Brain pericyte (primary cell): ENCODE data around the gene UBA1.
"Not testable (repeated sequence)": the region's sequence is repeated elsewhere in the genome, so short reads cannot be mapped to it uniquely, and the experiment has no call there.

Source experiments
- DNase-seq: peaks from one replicate; pipeline ENCODE4 v3.0.0-alpha.2; 2012; ENCODE audit warnings: low read depth, low spot score

UBA1 gene

DNA sequence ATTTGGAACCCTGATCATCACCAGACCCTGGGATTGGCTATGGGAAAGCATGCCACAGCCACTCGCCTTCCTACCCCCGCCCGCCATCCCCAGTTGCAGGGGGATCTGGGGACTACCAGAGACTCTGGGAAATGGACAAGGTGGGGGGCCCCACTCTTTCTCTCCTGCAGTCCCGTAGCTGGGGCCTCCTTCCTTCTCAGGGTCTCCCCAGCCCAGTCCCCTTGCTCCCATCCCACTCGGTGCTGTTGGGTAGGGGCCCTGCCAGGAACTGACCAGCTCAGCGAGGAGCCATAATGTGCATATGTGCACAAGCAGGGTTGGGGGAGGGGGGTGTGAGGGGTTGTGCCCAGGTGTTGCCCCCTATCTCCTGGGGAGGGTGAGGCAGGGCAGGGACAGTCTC lies 35.8 kb downstream of the UBA1 start:
- no peak for DNase-seq

DNA sequence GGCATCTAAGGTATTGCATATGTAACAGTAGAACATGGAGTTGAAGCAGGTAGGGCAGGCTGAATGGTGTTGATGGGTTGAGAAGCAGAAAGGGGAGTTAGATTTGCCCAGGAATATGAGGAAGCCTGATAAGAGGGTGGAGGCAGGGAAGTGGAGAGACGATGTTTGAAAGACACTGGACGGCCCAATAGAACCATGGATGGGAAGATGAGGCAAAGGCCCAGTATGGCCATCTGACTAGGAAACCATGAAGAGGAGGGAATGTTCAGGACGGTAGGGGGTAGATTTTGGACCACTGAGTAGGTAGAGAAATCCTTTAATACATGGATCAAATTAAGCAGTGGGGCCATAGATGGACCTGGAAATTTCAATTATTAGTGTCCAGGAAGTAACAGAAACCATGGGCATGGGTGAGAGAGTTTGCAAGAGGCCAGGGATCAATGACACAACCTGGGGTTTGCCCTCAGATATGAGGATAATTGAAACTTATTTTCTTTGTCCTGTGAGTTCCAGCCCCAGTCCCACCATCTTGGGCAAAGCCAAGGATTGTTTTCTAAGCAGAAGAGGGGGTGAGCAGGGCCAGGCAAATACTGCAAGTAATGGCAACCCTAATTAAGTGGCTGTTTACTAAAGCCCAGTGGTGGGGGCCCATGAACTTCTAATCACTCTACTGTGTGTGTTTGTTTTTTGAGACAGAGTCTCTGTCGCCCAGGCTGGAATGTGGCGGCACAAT lies 36.7 kb downstream of the UBA1 start:
- no peak for DNase-seq

DNA sequence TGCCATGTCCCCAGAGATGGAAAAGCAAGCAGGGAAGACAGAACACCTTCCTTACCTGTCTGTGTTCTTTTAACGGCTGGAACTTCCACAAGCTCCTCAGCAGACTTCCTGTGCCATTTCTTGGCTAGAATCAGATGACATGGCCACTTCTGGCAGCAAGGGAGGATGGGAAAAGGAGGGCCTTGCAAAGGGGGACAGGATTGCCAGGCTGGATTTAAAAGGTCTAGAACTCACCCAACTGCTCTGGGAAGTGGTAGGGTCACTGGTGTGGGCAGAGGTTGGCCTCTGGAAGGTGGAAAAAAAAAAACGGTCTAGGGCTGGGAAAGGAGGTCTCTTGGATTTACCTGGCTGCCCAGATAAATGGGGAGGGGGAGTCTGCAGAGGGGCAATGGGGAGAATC lies 37.5 kb downstream of the UBA1 start:
- no peak for DNase-seq

DNA sequence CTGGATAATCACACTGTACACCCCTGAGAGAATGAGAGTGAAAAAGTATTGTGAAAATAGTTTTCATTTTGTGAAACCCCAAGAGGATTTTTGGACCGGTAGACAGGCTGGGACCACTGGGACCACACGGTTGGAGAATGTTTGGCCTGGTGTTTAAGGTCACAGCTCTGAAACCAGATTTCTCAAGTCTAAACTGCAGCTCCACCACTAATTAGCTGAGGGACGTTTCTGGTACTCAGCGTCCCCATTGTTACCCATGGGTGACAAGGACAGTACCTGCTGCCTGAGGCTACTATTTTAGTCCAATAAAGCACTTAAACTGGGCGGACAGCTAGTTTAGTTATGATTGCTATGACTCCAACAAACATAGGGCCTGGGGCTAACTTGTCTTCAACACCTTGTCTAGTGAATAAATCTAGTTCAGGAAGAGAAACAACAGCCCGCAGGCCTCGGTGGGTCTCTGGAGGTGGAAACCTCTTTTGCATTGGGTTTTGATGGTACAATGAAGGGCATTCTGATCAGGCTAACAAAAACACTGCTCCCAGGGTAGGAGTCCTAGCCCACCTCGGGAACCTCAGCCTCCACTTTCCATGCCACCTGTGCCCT lies 38.7 kb downstream of the UBA1 start:
- DNase-seq: no peak

DNA sequence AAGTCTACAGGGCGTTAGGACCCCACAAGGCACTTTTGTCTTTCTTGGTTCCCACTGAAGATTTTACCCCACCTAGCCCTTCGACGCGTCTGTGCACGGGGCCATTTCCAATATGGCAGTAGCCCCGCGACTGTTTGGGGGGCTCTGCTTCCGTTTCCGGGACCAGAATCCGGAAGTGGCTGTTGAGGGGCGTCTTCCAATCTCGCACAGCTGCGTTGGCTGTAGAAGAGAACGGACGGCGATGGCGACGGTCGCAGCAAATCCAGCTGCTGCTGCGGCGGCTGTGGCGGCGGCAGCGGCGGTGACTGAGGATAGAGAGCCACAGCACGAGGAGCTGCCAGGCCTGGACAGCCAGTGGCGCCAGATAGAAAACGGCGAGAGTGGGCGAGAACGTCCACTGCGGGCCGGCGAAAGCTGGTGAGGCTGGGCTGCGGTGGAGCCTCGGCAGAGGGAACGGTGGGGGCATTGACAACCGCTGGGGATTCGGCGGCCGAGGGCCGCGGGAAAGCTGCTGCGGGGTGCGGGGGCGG lies 39.2 kb downstream of the UBA1 start, which contains the start of gene USP11:
Gene USP11, plus strand, starts transcription at position 207 of the 530 bp plus-strand sequence. Its CDS starts 35 bp downstream, at position 242.
- no peak for DNase-seq

DNA sequence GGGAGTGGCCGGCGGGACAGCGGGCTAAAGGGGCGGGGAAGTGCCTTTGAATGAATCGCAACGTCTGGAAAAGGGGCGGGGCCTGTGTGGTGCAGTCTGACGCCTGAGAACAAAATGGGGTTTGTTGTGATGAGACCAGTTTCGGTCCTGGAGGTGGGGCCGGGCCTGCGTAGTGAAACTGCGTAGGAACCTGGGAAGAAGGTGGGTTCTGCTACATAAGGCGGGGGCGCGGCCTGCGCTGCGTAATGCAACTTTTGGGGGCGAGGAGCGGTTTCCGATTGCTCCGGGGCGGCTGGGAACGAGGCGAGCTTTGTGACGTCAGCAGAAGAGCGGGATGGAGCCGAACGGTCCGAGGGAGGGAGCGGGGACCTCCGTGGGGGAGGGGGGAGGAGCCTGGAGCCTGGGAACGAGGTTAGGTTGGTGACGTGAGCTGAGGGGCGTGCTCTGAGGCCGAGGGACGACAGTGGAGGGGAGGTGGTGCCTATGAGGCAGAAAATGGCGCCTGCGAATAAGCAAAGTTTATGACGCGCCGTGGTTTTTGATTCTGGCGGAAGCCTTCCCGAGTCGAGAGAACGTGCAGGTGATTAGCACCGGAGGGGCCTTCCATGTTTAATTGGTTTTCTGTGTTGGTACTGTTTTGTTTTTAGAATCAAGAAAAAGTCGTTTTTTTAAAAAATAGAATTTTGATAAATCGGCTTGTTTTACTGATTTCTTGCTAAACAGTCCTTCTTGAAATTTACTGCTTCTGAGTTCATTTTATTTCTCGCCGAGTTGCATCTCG lies 39.9 kb downstream of the UBA1 start:
- peak; percentile 92 for DNase-seq

DNA sequence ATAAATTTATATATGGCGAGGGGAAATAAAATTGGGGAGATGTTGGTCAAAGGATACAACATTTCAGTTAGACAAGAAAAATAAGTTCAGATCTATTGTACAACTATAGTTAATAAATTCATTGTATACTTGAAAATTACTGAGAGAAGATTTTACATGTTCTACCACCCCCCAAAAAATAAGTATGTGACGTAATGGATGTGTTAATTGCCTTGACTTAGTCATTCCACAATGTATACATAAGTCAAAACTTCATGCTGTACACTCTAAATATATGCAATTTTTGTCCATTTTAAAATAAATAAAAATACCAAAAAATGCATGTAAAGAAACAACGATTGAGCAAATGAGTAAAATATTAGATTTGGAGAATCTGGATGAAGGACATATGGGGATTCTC lies 41.0 kb downstream of the UBA1 start:
- no peak for DNase-seq

DNA sequence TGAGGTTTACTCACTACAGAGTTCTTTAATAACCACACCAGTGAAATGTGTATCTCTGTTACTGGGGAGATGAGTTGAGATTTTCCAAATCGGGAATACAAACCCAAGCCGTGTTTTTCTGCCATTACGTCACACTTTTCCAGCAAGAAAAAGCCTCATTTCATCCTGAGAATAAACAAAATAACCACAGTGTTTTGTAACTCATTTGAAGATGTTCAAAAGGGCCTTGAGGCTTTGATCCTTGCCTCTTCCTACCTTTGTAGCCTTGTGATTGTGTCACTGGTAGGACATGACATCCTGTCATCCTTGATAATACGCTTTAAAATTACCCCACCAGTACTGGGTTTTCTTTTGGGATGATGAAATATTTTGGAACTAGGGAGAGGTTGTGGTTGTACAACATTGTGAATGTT lies 42.1 kb downstream of the UBA1 start:
- DNase-seq: no peak

DNA sequence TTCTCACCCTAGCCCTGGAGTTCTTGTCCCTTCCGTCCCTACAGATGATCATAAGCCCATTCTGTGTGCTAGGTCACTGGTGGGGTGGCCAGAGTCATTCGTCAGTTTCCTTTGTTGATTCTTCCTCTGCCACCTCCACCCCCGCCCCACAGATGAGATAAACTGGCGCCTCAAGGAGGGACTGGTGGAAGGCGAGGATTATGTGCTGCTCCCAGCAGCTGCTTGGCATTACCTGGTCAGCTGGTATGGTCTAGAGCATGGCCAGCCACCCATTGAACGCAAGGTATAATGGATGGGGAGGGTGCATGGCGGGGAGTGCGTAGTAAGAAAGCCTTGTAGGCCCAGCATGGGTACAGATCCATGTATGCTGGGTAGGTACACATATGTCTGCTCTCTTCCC lies 45.6 kb downstream of the UBA1 start:
- no peak for DNase-seq

DNA sequence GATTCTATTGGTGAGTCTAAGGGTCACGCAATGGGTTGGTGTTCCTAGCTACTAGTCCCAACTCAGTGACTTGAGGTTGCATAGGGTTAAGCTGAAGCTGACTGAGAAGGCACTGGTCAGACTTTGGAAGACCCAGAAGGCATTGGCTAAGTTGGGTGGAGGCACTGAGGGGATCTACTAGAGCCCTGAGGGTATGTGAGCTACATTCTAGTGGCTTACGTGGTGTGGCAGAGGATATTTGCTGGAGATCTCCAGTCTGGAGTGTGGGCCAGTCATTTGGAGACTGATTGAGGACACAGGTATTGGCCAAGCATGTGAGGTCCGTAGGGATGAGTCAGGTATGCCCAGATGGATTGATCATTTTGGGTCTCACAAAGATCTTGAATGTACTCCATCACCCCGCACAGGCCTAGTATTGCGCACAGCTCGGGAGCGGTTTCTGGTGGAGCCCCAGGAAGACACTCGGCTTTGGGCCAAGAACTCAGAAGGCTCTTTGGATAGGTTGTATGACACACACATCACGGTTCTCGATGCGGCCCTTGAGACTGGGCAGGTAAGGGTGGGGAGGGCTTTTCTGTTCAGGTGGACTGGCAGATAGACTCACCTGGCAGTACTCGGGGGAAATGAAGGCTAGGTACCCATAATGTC lies 46.4 kb downstream of the UBA1 start:
- no peak for DNase-seq

DNA sequence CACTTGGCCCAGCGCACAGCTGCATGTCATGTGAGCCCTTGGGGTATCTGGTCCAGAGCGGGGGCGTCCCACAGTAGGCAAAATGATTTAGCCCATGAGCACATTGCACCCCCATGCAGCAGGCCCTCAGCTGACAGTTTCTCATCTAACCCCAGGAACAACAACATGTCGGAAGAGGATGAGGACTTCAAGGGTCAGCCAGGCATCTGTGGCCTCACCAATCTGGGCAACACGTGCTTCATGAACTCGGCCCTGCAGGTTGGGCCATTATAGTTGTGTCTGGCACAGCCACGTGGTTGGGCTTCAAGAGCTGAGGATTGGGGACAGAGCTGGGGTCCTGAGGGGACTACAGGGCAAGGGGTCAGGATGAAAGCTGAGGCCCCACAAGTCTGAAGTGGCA lies 47.0 kb downstream of the UBA1 start:
- DNase-seq: no peak

DNA sequence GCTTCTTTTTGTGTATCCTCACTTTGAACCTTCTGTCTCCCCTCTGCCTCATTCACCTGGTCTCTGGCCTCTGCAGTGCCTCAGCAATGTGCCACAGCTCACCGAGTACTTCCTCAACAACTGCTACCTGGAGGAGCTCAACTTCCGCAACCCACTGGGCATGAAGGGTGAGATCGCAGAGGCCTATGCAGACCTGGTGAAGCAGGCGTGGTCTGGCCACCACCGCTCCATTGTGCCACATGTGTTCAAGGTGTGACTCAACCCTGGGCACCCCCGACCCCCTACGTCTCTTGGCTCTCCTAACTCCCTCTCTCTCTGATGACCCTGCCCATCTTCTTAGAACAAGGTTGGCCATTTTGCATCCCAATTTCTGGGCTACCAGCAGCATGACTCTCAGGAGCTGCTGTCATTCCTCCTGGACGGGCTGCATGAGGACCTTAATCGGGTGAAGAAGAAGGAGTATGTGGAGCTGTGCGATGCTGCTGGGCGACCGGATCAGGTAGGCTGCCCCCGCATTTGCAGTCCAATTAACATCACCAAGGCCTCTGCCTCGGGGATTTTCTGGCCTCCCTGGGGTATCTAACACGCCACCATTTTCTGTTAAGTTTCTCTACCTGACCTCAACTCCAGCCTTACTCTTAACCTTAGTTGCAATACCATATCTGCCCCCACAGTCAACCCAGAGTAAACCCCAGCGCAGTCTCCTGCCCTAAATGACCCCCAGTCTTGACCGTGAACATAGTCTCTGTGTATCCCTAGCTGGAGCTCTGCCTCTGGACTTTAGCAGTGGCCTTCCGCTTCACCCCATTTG lies 47.8 kb downstream of the UBA1 start:
- no peak for DNase-seq

DNA sequence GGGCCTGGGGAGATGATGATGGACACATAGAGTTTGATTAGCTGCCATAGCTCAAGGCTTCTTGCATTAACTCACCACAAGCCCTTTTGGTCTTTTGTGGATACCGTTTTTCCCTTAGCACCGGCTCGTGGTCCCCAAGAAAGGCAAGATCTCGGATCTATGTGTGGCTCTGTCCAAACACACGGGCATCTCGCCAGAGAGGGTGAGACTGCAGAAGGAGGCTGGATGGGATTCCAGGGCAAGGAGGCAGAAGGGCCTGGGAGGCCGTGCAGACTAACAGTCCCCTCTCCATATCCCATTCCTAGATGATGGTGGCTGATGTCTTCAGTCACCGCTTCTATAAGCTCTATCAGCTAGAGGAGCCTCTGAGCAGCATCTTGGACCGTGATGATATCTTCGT lies 48.7 kb downstream of the UBA1 start:
- DNase-seq: no peak

DNA sequence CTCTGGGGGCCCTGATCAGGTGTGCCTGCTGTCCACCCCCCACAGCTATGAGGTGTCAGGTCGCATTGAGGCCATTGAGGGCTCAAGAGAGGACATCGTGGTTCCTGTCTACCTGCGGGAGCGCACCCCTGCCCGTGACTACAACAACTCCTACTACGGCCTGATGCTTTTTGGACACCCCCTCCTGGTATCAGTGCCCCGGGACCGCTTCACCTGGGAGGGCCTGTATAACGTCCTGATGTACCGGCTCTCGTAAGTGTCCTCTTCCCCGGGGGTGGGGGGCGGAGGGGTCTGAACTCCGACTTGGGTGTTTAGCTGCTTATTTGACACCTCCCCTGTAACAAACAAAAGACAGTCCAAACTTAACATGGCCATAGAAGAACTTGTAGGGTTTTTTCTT lies 49.7 kb downstream of the UBA1 start:
- DNase-seq: no peak

DNA sequence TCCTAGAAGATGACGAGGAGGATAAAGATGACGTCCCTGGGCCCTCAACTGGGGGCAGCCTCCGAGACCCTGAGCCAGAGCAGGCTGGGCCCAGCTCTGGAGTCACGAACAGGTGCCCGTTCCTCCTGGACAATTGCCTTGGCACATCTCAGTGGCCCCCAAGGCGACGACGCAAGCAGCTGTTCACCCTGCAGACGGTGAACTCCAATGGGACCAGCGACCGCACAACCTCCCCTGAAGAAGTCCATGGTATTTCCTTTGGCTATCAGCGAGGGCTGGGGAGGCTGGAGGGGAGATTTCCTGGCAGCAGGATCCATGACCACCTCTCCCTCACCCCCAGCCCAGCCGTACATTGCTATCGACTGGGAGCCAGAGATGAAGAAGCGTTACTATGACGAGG lies 51.0 kb downstream of the UBA1 start:
- DNase-seq: no peak

DNA sequence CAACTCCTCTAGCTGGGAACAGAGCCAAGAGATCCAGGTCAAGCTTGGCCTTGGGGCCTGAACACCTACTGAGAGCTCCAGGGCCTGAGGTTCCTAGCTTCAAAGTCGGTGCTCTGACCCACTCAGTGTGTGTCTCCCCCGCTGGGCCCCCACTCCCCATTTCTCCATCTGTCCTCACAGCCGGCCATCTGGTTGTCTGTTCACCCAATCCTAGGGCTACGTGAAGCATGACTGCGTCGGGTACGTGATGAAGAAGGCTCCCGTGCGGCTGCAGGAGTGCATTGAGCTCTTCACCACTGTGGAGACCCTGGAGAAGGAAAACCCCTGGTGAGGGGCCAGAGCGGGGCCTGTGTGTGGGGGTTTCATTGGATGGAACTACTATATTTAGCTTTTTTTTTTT lies 51.5 kb downstream of the UBA1 start:
- no peak for DNase-seq

DNA sequence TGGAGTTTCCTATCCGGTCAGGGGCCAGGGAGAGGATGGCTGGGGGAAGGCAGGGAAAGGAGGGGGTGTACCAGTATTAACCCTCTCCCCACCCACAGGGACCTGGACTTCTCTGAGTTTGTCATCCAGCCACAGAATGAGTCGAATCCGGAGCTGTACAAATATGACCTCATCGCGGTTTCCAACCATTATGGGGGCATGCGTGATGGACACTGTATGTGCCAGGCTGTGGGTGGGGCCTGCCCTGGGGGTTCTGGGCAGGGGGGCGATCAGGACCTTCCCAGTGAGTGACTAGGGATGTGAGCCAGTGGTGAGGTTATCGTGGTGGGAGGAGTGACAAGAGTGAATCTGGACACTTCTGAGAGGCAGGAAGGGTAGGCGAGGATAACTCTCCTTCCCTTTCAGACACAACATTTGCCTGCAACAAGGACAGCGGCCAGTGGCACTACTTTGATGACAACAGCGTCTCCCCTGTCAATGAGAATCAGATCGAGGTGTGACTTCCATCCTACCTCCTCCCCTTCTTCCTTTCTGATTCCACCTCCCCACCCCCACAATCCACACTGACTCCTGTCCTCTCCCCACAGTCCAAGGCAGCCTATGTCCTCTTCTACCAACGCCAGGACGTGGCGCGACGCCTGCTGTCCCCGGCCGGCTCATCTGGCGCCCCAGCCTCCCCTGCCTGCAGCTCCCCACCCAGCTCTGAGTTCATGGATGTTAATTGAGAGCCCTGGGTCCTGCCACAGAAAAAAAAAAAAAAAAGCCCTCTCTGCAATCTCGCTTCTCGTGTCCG lies 53.8 kb downstream of the UBA1 start:
- no peak for DNase-seq

DNA sequence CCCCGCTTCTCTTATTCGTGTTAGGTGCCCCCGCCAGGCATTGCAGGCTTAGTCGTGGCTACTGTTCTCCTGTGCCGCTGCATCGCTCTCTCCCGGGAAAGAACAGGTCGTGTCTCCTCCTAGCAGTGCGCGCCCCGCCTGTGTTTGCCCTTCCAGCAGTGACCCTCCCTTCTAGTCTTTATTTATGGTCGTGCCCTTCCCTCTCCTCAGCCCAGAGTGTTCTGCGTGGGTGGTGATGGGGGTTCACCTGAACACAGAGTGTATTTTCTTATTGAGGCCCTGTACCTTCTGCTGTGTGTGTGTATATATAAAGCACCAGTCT lies 54.3 kb downstream of the UBA1 start:
- no peak for DNase-seq

DNA sequence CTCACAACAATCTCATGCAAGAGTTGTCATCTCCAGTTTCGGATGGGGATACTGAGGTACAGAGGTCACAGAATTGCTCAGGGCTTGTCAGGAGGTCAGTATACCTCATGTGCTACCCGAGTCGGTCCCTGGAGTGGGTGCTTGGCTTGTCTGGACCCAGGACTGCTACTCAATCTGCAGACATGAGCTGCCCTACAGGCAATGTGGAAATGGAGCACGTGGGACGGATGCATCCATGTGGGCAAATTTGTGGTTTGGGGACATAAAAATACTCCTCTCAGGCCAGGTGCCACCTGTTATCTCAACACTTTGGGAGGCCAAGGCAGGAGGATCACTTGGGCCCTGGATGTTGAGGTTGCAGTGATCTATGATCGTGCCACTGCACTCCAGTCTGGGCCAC lies 54.9 kb downstream of the UBA1 start:
- DNase-seq: no peak

DNA sequence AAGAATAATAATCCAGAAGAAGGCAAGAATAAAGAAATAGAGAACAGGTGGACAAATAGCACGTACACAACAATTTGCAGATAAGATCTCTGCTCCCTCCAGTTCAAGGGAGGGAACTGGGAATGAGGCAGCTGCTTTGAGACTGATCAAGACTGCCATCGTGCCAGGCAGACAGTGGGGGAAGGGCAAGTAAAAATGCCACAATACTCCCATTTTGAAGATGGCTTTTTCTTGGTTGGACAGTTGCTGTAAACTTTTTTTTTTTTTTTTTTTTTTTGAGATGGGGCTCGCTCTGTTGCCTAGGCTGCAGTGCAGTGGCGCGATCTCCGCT lies 56.4 kb downstream of the UBA1 start:
- no peak for DNase-seq

DNA sequence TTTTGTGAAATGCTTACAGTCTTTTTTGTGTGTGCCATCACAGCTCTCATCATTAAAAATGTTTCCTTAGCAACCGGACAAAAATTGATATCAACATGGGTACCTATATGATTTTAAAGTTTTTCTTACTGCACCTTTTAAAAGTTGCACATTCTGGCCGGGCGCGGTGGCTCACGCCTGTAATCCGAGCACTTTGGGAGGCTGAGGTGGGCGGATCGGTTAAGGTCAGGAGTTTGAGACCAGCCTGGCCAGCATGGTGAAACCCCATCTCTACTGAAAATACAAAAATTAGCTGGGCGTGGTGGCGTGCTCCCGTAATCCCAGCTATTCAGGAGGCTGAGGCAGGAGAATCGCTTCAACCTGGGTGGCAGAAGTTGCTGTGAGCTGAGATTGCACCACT lies 64.0 kb downstream of the UBA1 start:
- not testable (repeated sequence) for DNase-seq
